ENCODE results near the gene GNL2.

- no peak for TF ChIP-seq CTCF (IDR thresholded peaks at IDR 0.05)
- no peak for TF ChIP-seq POLR2A (IDR thresholded peaks at IDR 0.05)
Measured at GRCh38 chr1:37628026-37628556, 32.4 kb upstream of the GNL2 start.
